ENCODE measurements around the gene PARD6G.

Gene PARD6G

GRCh38 chr18:80196528-80197320 lies 50.6 kb downstream of the PARD6G start:
- DNase-seq: no peak
- Mint-ChIP-seq H3K4me3 (no peak overlapping the region), H3K4me1 (peaks cover 50% of the 10 kb centered on the region), H3K27ac (no peak overlapping the region), H3K9me3 (no peaks in the 10 kb centered on the region), H3K27me3 (ENCODE audit: low read depth, poor library complexity) (no peaks in the 10 kb centered on the region), H3K36me3 (ENCODE audit: low read depth) (peaks cover 15% of the 10 kb centered on the region)
- no peak for TF ChIP-seq CTCF (IDR thresholded peaks at IDR 0.05)

GRCh38 chr18:80194874-80195570 lies 52.3 kb downstream of the PARD6G start:
- no peak for DNase-seq
- H3K36me3 Mint-ChIP-seq (ENCODE audit: low read depth): peaks cover 15% of the 10 kb centered on the region
- no peaks in the 10 kb centered on the region for H3K27me3 Mint-ChIP-seq (ENCODE audit: low read depth, poor library complexity)
- H3K9me3 Mint-ChIP-seq: no peaks in the 10 kb centered on the region
- no peak overlapping the region for H3K4me3 Mint-ChIP-seq
- peak overlapping the region; percentile 32 for H3K27ac Mint-ChIP-seq
- no peak for TF ChIP-seq CTCF (IDR thresholded peaks at IDR 0.05)
- peaks cover 49% of the 10 kb centered on the region for H3K4me1 Mint-ChIP-seq

- no peaks in the 10 kb centered on the region for H3K9me3 Mint-ChIP-seq
- no peaks in the 10 kb centered on the region for H3K27me3 Mint-ChIP-seq (ENCODE audit: low read depth, poor library complexity)
- H3K27ac Mint-ChIP-seq: no peak overlapping the region
- no peak overlapping the region for H3K4me3 Mint-ChIP-seq
- no peak for TF ChIP-seq CTCF (IDR thresholded peaks at IDR 0.05)
- H3K36me3 Mint-ChIP-seq (ENCODE audit: low read depth): peaks cover 24% of the 10 kb centered on the region
- DNase-seq: no peak
- peaks cover 41% of the 10 kb centered on the region for H3K4me1 Mint-ChIP-seq
Measured at GRCh38 chr18:80193701-80194100, 53.6 kb downstream of the PARD6G start.

- TF ChIP-seq CTCF (IDR thresholded peaks at IDR 0.05): no peak
- peaks cover 38% of the 10 kb centered on the region for H3K4me1 Mint-ChIP-seq
- no peaks in the 10 kb centered on the region for H3K9me3 Mint-ChIP-seq
- DNase-seq: no peak
- H3K36me3 Mint-ChIP-seq (ENCODE audit: low read depth): peaks cover 32% of the 10 kb centered on the region
- H3K27ac Mint-ChIP-seq: no peak overlapping the region
- no peaks in the 10 kb centered on the region for H3K27me3 Mint-ChIP-seq (ENCODE audit: low read depth, poor library complexity)
- no peak overlapping the region for H3K4me3 Mint-ChIP-seq
Measured at GRCh38 chr18:80192653-80193385, 54.5 kb downstream of the PARD6G start.

GRCh38 chr18:80191907-80192652 lies 55.2 kb downstream of the PARD6G start:
- Mint-ChIP-seq H3K4me1 (peaks cover 31% of the 10 kb centered on the region), H3K27me3 (ENCODE audit: low read depth, poor library complexity) (no peaks in the 10 kb centered on the region), H3K27ac (no peak overlapping the region), H3K4me3 (no peak overlapping the region), H3K9me3 (no peaks in the 10 kb centered on the region), H3K36me3 (ENCODE audit: low read depth) (peaks cover 33% of the 10 kb centered on the region)
- DNase-seq: no peak
- TF ChIP-seq CTCF (IDR thresholded peaks at IDR 0.05): no peak
